Hematopoietic multipotent progenitor cell treated with erythropoietin and hydrocortisone succinate and interleukin-3 and kit ligand, for 4 days (in vitro differentiated cells): ENCODE data around the gene GPC5.
"Not testable (repeated sequence)": the region's sequence is repeated elsewhere in the genome, so short reads cannot be mapped to it uniquely, and the experiment has no call there.

Experiments
- DNase-seq: peaks from one replicate; pipeline ENCODE4 v3.0.0-alpha.2; 2015

GPC5 gene

GRCh38 chr13:92717857-92718256 is 1319.4 kb downstream of the GPC5 start:
- DNase-seq = no peak

GRCh38 chr13:92719868-92720267 is 1321.4 kb downstream of the GPC5 start:
- no peak for DNase-seq

- DNase-seq = no peak
Measured at GRCh38 chr13:92721620-92722019, 1323.2 kb downstream of the GPC5 start.

- DNase-seq = no peak
Measured at GRCh38 chr13:92727118-92727517, 1328.7 kb downstream of the GPC5 start.

- DNase-seq = peak; percentile 7
Measured at GRCh38 chr13:92734068-92734467, 1335.6 kb downstream of the GPC5 start.

- no peak for DNase-seq
Measured at GRCh38 chr13:92734545-92734944, 1336.1 kb downstream of the GPC5 start.

GRCh38 chr13:92735909-92736308 is 1337.5 kb downstream of the GPC5 start:
- no peak for DNase-seq

GRCh38 chr13:92739306-92739818 is 1340.9 kb downstream of the GPC5 start:
- DNase-seq = no peak

GRCh38 chr13:92743992-92744391 is 1345.6 kb downstream of the GPC5 start:
- no peak for DNase-seq

- DNase-seq = no peak
Measured at GRCh38 chr13:92745258-92745657, 1346.8 kb downstream of the GPC5 start.

GRCh38 chr13:92752705-92753104 is 1354.3 kb downstream of the GPC5 start:
- not testable (repeated sequence) for DNase-seq

- no peak for DNase-seq
Measured at GRCh38 chr13:92761710-92762109, 1363.3 kb downstream of the GPC5 start.

GRCh38 chr13:92767468-92767867 is 1369.0 kb downstream of the GPC5 start:
- no peak for DNase-seq

- no peak for DNase-seq
Measured at GRCh38 chr13:92768602-92769001, 1370.2 kb downstream of the GPC5 start.

- DNase-seq = no peak
Measured at GRCh38 chr13:92769046-92769445, 1370.6 kb downstream of the GPC5 start.

- no peak for DNase-seq
Measured at GRCh38 chr13:92775658-92776057, 1377.2 kb downstream of the GPC5 start.

GRCh38 chr13:92781965-92782690 is 1383.7 kb downstream of the GPC5 start:
- no peak for DNase-seq

- no peak for DNase-seq
Measured at GRCh38 chr13:92802776-92803175, 1404.4 kb downstream of the GPC5 start.

- no peak for DNase-seq
Measured at GRCh38 chr13:92804346-92804745, 1405.9 kb downstream of the GPC5 start.

- no peak for DNase-seq
Measured at GRCh38 chr13:92804926-92805325, 1406.5 kb downstream of the GPC5 start.

GRCh38 chr13:92805766-92806165 is 1407.3 kb downstream of the GPC5 start:
- DNase-seq = no peak

GRCh38 chr13:92806215-92806614 is 1407.8 kb downstream of the GPC5 start:
- DNase-seq = peak; percentile 0

- no peak for DNase-seq
Measured at GRCh38 chr13:92807353-92807752, 1408.9 kb downstream of the GPC5 start.

- no peak for DNase-seq
Measured at GRCh38 chr13:92807966-92808365, 1409.5 kb downstream of the GPC5 start.

GRCh38 chr13:92821324-92821723 is 1422.9 kb downstream of the GPC5 start:
- DNase-seq = no peak
